Neural cell (in vitro differentiated cells): ENCODE measurements around the gene GABRA1. TPM values are rescaled to one million over a fixed set of nuclear protein-coding genes. Genes with fewer than 3 reads are reported as not detected.

ENCODE experiments used
- H2AFZ ChIP-seq: fragments of 200-600, 300-800 bp; sonication (generic), shearing (Covaris generic); 2 replicates; pipeline ENCODE4 v1.6.0; 2014; ENCODE audit warnings: low read depth, mild to moderate bottlenecking, antibody characterized with exemption, low read length, moderate library complexity
- H3F3A ChIP-seq: fragments of 200-600 bp; shearing (Covaris generic); 2 replicates; pipeline ENCODE4 v1.6.1; 2016; ENCODE audit warnings: mild to moderate bottlenecking, moderate library complexity, mixed read lengths, antibody characterized with exemption, low read length; ENCODE audit not compliant: insufficient read depth, poor library complexity, severe bottlenecking
- H3K27ac ChIP-seq: fragments of 200-600, 300-800 bp; sonication (generic), shearing (Covaris generic); 2 replicates; pipeline ENCODE4 v1.5.1; 2014; ENCODE audit warnings: mild to moderate bottlenecking, low read length, moderate library complexity
- H3K27me3 ChIP-seq: fragments of 300-800, 200-600 bp; sonication (generic), shearing (Covaris generic); 2 replicates; pipeline ENCODE4 v1.6.0; 2014; ENCODE audit warnings: mild to moderate bottlenecking, low read depth, low read length, moderate library complexity; ENCODE audit not compliant: insufficient read depth
- H3K36me3 ChIP-seq: fragments of 300-800, 200-600 bp; sonication (generic), shearing (Covaris generic); 2 replicates; pipeline ENCODE4 v1.5.1; 2014; ENCODE audit warnings: mild to moderate bottlenecking, antibody characterized with exemption, low read length, moderate library complexity; ENCODE audit not compliant: insufficient read depth
- H3K4me2 ChIP-seq: fragments of 300-800, 200-600 bp; sonication (generic), shearing (Covaris generic); 2 replicates; pipeline ENCODE4 v1.6.0; 2014; ENCODE audit warnings: mild to moderate bottlenecking, low read length
- H3K4me3 ChIP-seq: fragments of 300-800, 200-600 bp; sonication (generic), shearing (Covaris generic); 2 replicates; pipeline ENCODE4 v1.5.1; 2014; ENCODE audit warnings: mild to moderate bottlenecking, low read length, moderate library complexity
- H3K79me2 ChIP-seq: fragments of 200-600 bp; shearing (Covaris generic); replicated peaks from 2 replicates; pipeline ENCODE4 v1.6.0; 2014; ENCODE audit warnings: mild to moderate bottlenecking, low read length, moderate library complexity; ENCODE audit not compliant: insufficient read depth
- H3K9ac ChIP-seq: fragments of 300-800, 200-600 bp; sonication (generic), shearing (Covaris generic); 2 replicates; pipeline ENCODE4 v1.6.1; 2016; ENCODE audit warnings: mild to moderate bottlenecking, low read length, mixed read lengths
- H3K9me2 ChIP-seq: fragments of 200-600 bp; shearing (Covaris generic); 2 replicates; pipeline ENCODE4 v1.6.1; 2016; ENCODE audit warnings: mild to moderate bottlenecking, low read length, mixed read lengths; ENCODE audit not compliant: insufficient read depth
- H3K9me3 ChIP-seq: fragments of 200-600, 300-800 bp; sonication (generic), shearing (Covaris generic); 2 replicates; pipeline ENCODE4 v1.6.1; 2016; ENCODE audit warnings: mild to moderate bottlenecking, mixed run types, low read length, moderate library complexity, mixed read lengths
- H4K20me1 ChIP-seq: fragments of 200-600 bp; shearing (Covaris generic); 2 replicates; pipeline ENCODE4 v1.6.1; 2016; ENCODE audit warnings: mild to moderate bottlenecking, mixed run types; ENCODE audit not compliant: insufficient read depth
- CTCF ChIP-seq: fragments of 450-650 bp; IDR thresholded peaks from 2 replicates; pipeline ENCODE4 v1.5.1; 2014; ENCODE audit warnings: antibody characterized with exemption, mild to moderate bottlenecking, moderate library complexity; ENCODE audit not compliant: poor library complexity, severe bottlenecking
- EP300 ChIP-seq: fragments of 450-650 bp; conservative IDR thresholded peaks from 2 replicates; pipeline ENCODE4 v1.6.1; 2014; ENCODE audit warnings: antibody characterized with exemption, mild to moderate bottlenecking, moderate library complexity; ENCODE audit not compliant: poor library complexity, severe bottlenecking
- EZH2 ChIP-seq: fragments of 200-600, 300-800 bp; shearing (Covaris generic), sonication (generic); IDR thresholded peaks from 2 replicates; pipeline ENCODE4 v1.6.1; 2014; ENCODE audit warnings: antibody characterized with exemption, low read length, borderline replicate concordance, mild to moderate bottlenecking; ENCODE audit not compliant: insufficient read depth, poor library complexity, severe bottlenecking
- MXI1 ChIP-seq: fragments of 450-650 bp; conservative IDR thresholded peaks from 2 replicates; pipeline ENCODE4 v1.6.1; 2014; ENCODE audit warnings: antibody characterized with exemption, mild to moderate bottlenecking; ENCODE audit not compliant: poor library complexity, severe bottlenecking
- POLR2AphosphoS5 ChIP-seq: IDR thresholded peaks from 2 replicates; pipeline ENCODE4 v1.6.1; 2012
- RAD21 ChIP-seq: fragments of 450-650 bp; conservative IDR thresholded peaks from 2 replicates; pipeline ENCODE4 v1.6.1; 2014; ENCODE audit warnings: antibody characterized with exemption, mild to moderate bottlenecking, moderate library complexity
- REST ChIP-seq: IDR thresholded peaks from 2 replicates; pipeline ENCODE4 v1.6.1; 2012; ENCODE audit warnings: borderline replicate concordance
- SMC3 ChIP-seq: fragments of 450-650 bp; conservative IDR thresholded peaks from 2 replicates; pipeline ENCODE4 v1.6.1; 2014; ENCODE audit warnings: antibody characterized with exemption, mild to moderate bottlenecking, moderate library complexity; ENCODE audit not compliant: poor library complexity
- TAF1 ChIP-seq: IDR thresholded peaks from 2 replicates; pipeline ENCODE4 v1.6.1; 2012; ENCODE audit warnings: low read depth
- polyA minus RNA-seq: library from RNA; depleted of rRNA, polyadenylated mRNA; stranded (reverse); fragments of >200 nt; gene quantifications from 2 replicates; pipeline ENCODE4 v1.2.3, GENCODE V29; 2014
- polyA plus RNA-seq: library from polyadenylated mRNA; depleted of rRNA; stranded (reverse); fragments of >200 nt; gene quantifications from 2 replicates; pipeline ENCODE4 v1.2.3, GENCODE V29; 2014

GABRA1 gene
- 43.1 and 50.6 TPM in 2 replicates for polyA plus RNA-seq
- polyA minus RNA-seq: 76.9 and 84.7 TPM in 2 replicates

GRCh38 chr5:161847941-161848391, at the start of gene GABRA1:
Gene GABRA1 (plus strand): TSS chr5:161848120. CDS start chr5:161850811, 2,691 bp downstream.
- Histone ChIP-seq H3K9me3 (no peaks in the 10 kb centered on the region), H3K79me2 (peaks cover 12% of the 10 kb centered on the region), H3K27ac (peak within 1 kb of the TSS; percentile 47), H3K9ac (peak within 1 kb of the TSS; percentile 74), H3F3A (no peaks in the 10 kb centered on the region), H2AFZ (peak within 1 kb of the TSS; percentile 40), H3K4me3 (peak within 1 kb of the TSS; percentile 75), H4K20me1 (no peaks in the 10 kb centered on the region), H3K9me2 (no peaks in the 10 kb centered on the region), H3K4me2 (peak within 1 kb of the TSS; percentile 91), H3K27me3 (peaks cover 26% of the 10 kb centered on the region), H3K36me3 (no peaks in the 10 kb centered on the region)
- TF ChIP-seq TAF1: no peak
- peak; percentile 29 for TF ChIP-seq SMC3
- TF ChIP-seq RAD21: peak; percentile 45
- no peak for TF ChIP-seq REST
- peak; percentile 47 for TF ChIP-seq POLR2AphosphoS5
- peak; percentile 23 for TF ChIP-seq MXI1
- no peak for TF ChIP-seq CTCF
- no peak for TF ChIP-seq EP300

- TF ChIP-seq CTCF (no peak), EZH2 (no peak), REST (no peak), RAD21 (no peak), MXI1 (no peak), POLR2AphosphoS5 (no peak), SMC3 (no peak), EP300 (no peak), TAF1 (no peak)
- Histone ChIP-seq H3K4me3 (no peak overlapping the region), H3K9ac (no peak overlapping the region), H3F3A (no peaks in the 10 kb centered on the region), H4K20me1 (no peaks in the 10 kb centered on the region), H3K4me2 (no peak overlapping the region), H3K9me2 (no peaks in the 10 kb centered on the region), H3K27ac (no peak overlapping the region), H3K27me3 (no peaks in the 10 kb centered on the region), H2AFZ (no peak overlapping the region), H3K36me3 (no peaks in the 10 kb centered on the region), H3K9me3 (no peaks in the 10 kb centered on the region), H3K79me2 (no peaks in the 10 kb centered on the region)
Observed at GRCh38 chr5:161799316-161799715, 48.6 kb upstream of the GABRA1 start.
